CD4-positive, alpha-beta memory T cell (primary cell): ENCODE data around the gene MSI1. TPM values are rescaled to one million over a fixed set of nuclear protein-coding genes. Genes with fewer than 3 reads are reported as not detected.

Source experiments
- CTCF ChIA-PET: fragments of 350-600 bp; sonication (Branson Sonifier 250); formaldehyde crosslinking; loops from one replicate; lab custom pipeline; 2021; ENCODE audit warnings: inconsistent platforms; ENCODE audit not compliant: partially characterized antibody; lab: Charles Lee
- POLR2A ChIA-PET: fragments of 350-600 bp; sonication (Branson Sonifier 250); formaldehyde crosslinking; loops from one replicate; lab custom pipeline; 2021; ENCODE audit not compliant: partially characterized antibody; lab: Charles Lee
- DNase-seq, 5 donors: peaks; one replicate each; pipeline versions ENCODE4 v3.0.0 to v3.0.0-alpha.2; 2020 to 2022; ENCODE audit warnings: mixed read lengths in 1 of 5
- H3K27ac ChIP-seq: one replicate; pipeline ENCODE4 v1.7.0; 2013; ENCODE audit warnings: low read depth, low read length
- H3K27me3 ChIP-seq: 2 replicates; pipeline ENCODE4 v1.7.0; 2013; ENCODE audit warnings: mild to moderate bottlenecking, low read length, moderate library complexity; ENCODE audit not compliant: insufficient read depth
- H3K36me3 ChIP-seq: 2 replicates; pipeline ENCODE4 v1.7.0; 2013; ENCODE audit warnings: mild to moderate bottlenecking, low read length, moderate library complexity; ENCODE audit not compliant: insufficient read depth
- H3K4me1 ChIP-seq: 2 replicates; pipeline ENCODE4 v1.7.0; 2013; ENCODE audit warnings: mild to moderate bottlenecking, low read length, moderate library complexity; ENCODE audit not compliant: insufficient read depth
- H3K4me3 ChIP-seq, 2 donors: one replicate each; pipeline ENCODE4 v1.7.0; 2013; ENCODE audit warnings: low read length in 2 of 2, mild to moderate bottlenecking in 1 of 2
- H3K9me3 ChIP-seq, 2 donors: one replicate each; pipeline ENCODE4 v1.7.0; 2013; ENCODE audit warnings: low read length in 2 of 2, control low read depth in 1 of 2; ENCODE audit not compliant: control insufficient read depth in 1 of 2
- H3K27ac Mint-ChIP-seq, 7 donors: one replicate each; pipeline ENCODE4 v1.8.0; 2020 to 2021; ENCODE audit warnings: mixed read lengths in 7 of 7, mild to moderate bottlenecking in 6 of 7, inconsistent platforms in 3 of 7, moderate library complexity in 3 of 7
- H3K27me3 Mint-ChIP-seq, 2 donors: one replicate each; pipeline ENCODE4 v1.8.0; 2020 to 2021; ENCODE audit warnings: mixed read lengths in 2 of 2
- H3K36me3 Mint-ChIP-seq, 2 donors: one replicate each; pipeline ENCODE4 v1.8.0; 2020 to 2021; ENCODE audit warnings: mixed read lengths in 2 of 2, inconsistent platforms in 1 of 2, mild to moderate bottlenecking in 1 of 2
- H3K4me1 Mint-ChIP-seq, 4 donors: one replicate each; pipeline ENCODE4 v1.8.0; 2020 to 2021; ENCODE audit warnings: mixed read lengths in 4 of 4, mild to moderate bottlenecking in 1 of 4
- H3K4me3 Mint-ChIP-seq, 8 donors: one replicate each; pipeline ENCODE4 v1.8.0; 2020 to 2021; ENCODE audit warnings: mixed read lengths in 8 of 8, mild to moderate bottlenecking in 7 of 8, moderate library complexity in 6 of 8, inconsistent platforms in 3 of 8
- H3K9me3 Mint-ChIP-seq, 8 donors: one replicate each; pipeline ENCODE4 v1.8.0; 2020 to 2021; ENCODE audit warnings: mixed read lengths in 8 of 8, mild to moderate bottlenecking in 5 of 8, inconsistent platforms in 3 of 8, moderate library complexity in 1 of 8
- intact Hi-C: fragments of 100-400 bp; cut with micrococcal nuclease; formaldehyde crosslinking; loops from one replicate; pipeline ENCODE4 v1.15.1; 2023
- polyA plus RNA-seq, 2 donors: library from polyadenylated mRNA; unstranded; fragments of 300-500 nt; fragmentation: Illumina TruSeq; gene quantifications; one replicate each; pipeline ENCODE4 v1.2.3, GENCODE V29; 2021
- total RNA-seq, 2 experiments: library from RNA; stranded (reverse); gene quantifications; one replicate each; pipeline ENCODE4 v1.2.3, GENCODE V29; 2021

Gene MSI1
- total and polyA plus RNA-seq, 4 experiments from 2014 or later: not detected

- no peak for DNase-seq
- CTCF ChIA-PET: no interaction called here
- H3K9me3 Mint-ChIP-seq: no peaks in the 10 kb centered on the region
- no peaks in the 10 kb centered on the region for H3K9me3 ChIP-seq
- intact Hi-C loops: no loop called here
- H3K27me3 Mint-ChIP-seq: peaks cover 47 to 70% of the 10 kb centered on the region in 2 donors
- no peak overlapping the region for H3K4me3 Mint-ChIP-seq
- peaks cover 2 to 12% (median 3%) of the 10 kb centered on the region in 4 donors for H3K4me1 Mint-ChIP-seq
- H3K27me3 ChIP-seq: peaks cover 21% of the 10 kb centered on the region
- no peak overlapping the region for H3K4me3 ChIP-seq
- H3K36me3 Mint-ChIP-seq: no peaks in the 10 kb centered on the region
- H3K36me3 ChIP-seq: no peaks in the 10 kb centered on the region
- POLR2A ChIA-PET: no interaction called here
- H3K27ac Mint-ChIP-seq: peak overlapping the region in 1 of 7 donors; percentile 41
- H3K4me1 ChIP-seq: peaks cover 7% of the 10 kb centered on the region
- no peak overlapping the region for H3K27ac ChIP-seq
These were observed 5.6 kb downstream of the MSI1 start for GRCh38 chr12:120363274-120363855.

GRCh38 chr12:120362516-120363273, 6.3 kb downstream of the MSI1 start:
- no peak overlapping the region for H3K4me3 ChIP-seq
- peaks cover 3% of the 10 kb centered on the region for H3K4me1 ChIP-seq
- Mint-ChIP-seq H3K36me3 (no peaks in the 10 kb centered on the region), H3K27me3 (peaks cover 47 to 74% of the 10 kb centered on the region in 2 donors), H3K4me1 (peaks cover 0 to 11% (median 2%) of the 10 kb centered on the region in 4 donors), H3K27ac (no peak overlapping the region), H3K9me3 (no peaks in the 10 kb centered on the region), H3K4me3 (no peak overlapping the region)
- H3K36me3 ChIP-seq: no peaks in the 10 kb centered on the region
- POLR2A ChIA-PET: no interaction called here
- no peak overlapping the region for H3K27ac ChIP-seq
- peaks cover 20% of the 10 kb centered on the region for H3K27me3 ChIP-seq
- intact Hi-C loops: no loop called here
- no peaks in the 10 kb centered on the region for H3K9me3 ChIP-seq
- no peak for DNase-seq
- CTCF ChIA-PET: no interaction called here

- Mint-ChIP-seq H3K4me1 (peaks cover 0 to under 1% (median 0%) of the 10 kb centered on the region in 4 donors), H3K36me3 (no peaks in the 10 kb centered on the region), H3K27me3 (peaks cover 38 to 65% of the 10 kb centered on the region in 2 donors), H3K4me3 (no peak overlapping the region), H3K27ac (no peak overlapping the region), H3K9me3 (no peaks in the 10 kb centered on the region)
- no peak for DNase-seq
- H3K4me3 ChIP-seq: no peak overlapping the region
- no peaks in the 10 kb centered on the region for H3K36me3 ChIP-seq
- intact Hi-C loops: no loop called here
- ChIA-PET CTCF (interaction anchor here (1.0 to 1.5 kb wide), 2 partner anchors 34 to 68 kb away, joined by 3 to 9 read pairs; partner anchors contain the start of gene PLA2G1B), POLR2A (no interaction called here)
- H3K27ac ChIP-seq: no peak overlapping the region
- no peaks in the 10 kb centered on the region for H3K9me3 ChIP-seq
- H3K27me3 ChIP-seq: peaks cover 9% of the 10 kb centered on the region
- no peaks in the 10 kb centered on the region for H3K4me1 ChIP-seq
These were observed 7.3 kb downstream of the MSI1 start for GRCh38 chr12:120361506-120362208.

- Mint-ChIP-seq H3K27ac (no peak overlapping the region), H3K4me3 (no peak overlapping the region), H3K36me3 (no peaks in the 10 kb centered on the region), H3K9me3 (no peaks in the 10 kb centered on the region), H3K4me1 (peaks cover 0 to 1% (median 0%) of the 10 kb centered on the region in 4 donors), H3K27me3 (peaks cover 21 to 47% of the 10 kb centered on the region in 2 donors)
- DNase-seq: no peak
- H3K27me3 ChIP-seq: peaks cover 8% of the 10 kb centered on the region
- CTCF ChIA-PET: interaction anchor here (1.0 kb wide), 1 partner anchor 72 kb away, joined by 3 read pairs; no protein-coding TSS in a partner anchor
- H3K27ac ChIP-seq: no peak overlapping the region
- no peaks in the 10 kb centered on the region for H3K9me3 ChIP-seq
- no peaks in the 10 kb centered on the region for H3K4me1 ChIP-seq
- H3K4me3 ChIP-seq: no peak overlapping the region
- POLR2A ChIA-PET: no interaction called here
- no peaks in the 10 kb centered on the region for H3K36me3 ChIP-seq
- intact Hi-C loops: no loop called here
These were observed 9.8 kb downstream of the MSI1 start for GRCh38 chr12:120359128-120359527.

GRCh38 chr12:120358412-120359100, 10.4 kb downstream of the MSI1 start:
- H3K27ac Mint-ChIP-seq: no peak overlapping the region
- Histone ChIP-seq H3K27ac (no peak overlapping the region), H3K36me3 (no peaks in the 10 kb centered on the region), H3K4me1 (no peaks in the 10 kb centered on the region), H3K27me3 (peaks cover 8% of the 10 kb centered on the region), H3K9me3 (no peaks in the 10 kb centered on the region), H3K4me3 (no peak overlapping the region)
- no peak for DNase-seq
- peaks cover 0 to 1% (median 0%) of the 10 kb centered on the region in 4 donors for H3K4me1 Mint-ChIP-seq
- H3K36me3 Mint-ChIP-seq: no peaks in the 10 kb centered on the region
- no peak overlapping the region for H3K4me3 Mint-ChIP-seq
- ChIA-PET CTCF (interaction anchor here (1.0 to 2.2 kb wide), 2 partner anchors 73 to 291 kb away, joined by 3 to 7 read pairs; no protein-coding TSS in a partner anchor), POLR2A (no interaction called here)
- intact Hi-C loops: no loop called here
- H3K27me3 Mint-ChIP-seq: peaks cover 20 to 42% of the 10 kb centered on the region in 2 donors
- no peaks in the 10 kb centered on the region for H3K9me3 Mint-ChIP-seq

- no peak overlapping the region for H3K27ac Mint-ChIP-seq
- H3K4me1 Mint-ChIP-seq: peaks cover 0 to 1% (median 0%) of the 10 kb centered on the region in 4 donors
- Histone ChIP-seq H3K27me3 (no peaks in the 10 kb centered on the region), H3K4me3 (no peak overlapping the region), H3K9me3 (no peaks in the 10 kb centered on the region), H3K4me1 (no peaks in the 10 kb centered on the region), H3K27ac (no peak overlapping the region), H3K36me3 (no peaks in the 10 kb centered on the region)
- DNase-seq: no peak
- intact Hi-C loops: loop anchor here (2.0 kb wide), 1 partner anchor 32 kb away; no protein-coding TSS in a partner anchor
- H3K36me3 Mint-ChIP-seq: no peaks in the 10 kb centered on the region
- H3K4me3 Mint-ChIP-seq: no peak overlapping the region
- ChIA-PET POLR2A (interaction anchor here (1.1 kb wide), 1 partner anchor 73 kb away, joined by 3 read pairs; no protein-coding TSS in a partner anchor), CTCF (interaction anchor here (0.6 to 2.2 kb wide), 15 partner anchors 8 to 292 kb away, joined by 3 to 9 read pairs (median 3); partner anchors contain the start of gene DYNLL1)
- H3K9me3 Mint-ChIP-seq: no peaks in the 10 kb centered on the region
- H3K27me3 Mint-ChIP-seq: peaks cover 11 to 31% of the 10 kb centered on the region in 2 donors
These were observed 11.9 kb downstream of the MSI1 start for GRCh38 chr12:120357104-120357503.
